Retinal pigment epithelial cell (primary cell): ENCODE data around the gene OTULIN.
A peak's percentile ranks its signal among the peaks of the same experiment; 100 is the strongest.

ENCODE experiments used
- DNase-seq: peaks from one replicate; pipeline ENCODE4 v3.0.0-alpha.2; 2010; ENCODE audit warnings: low read depth
- H3K4me3 ChIP-seq: 2 replicates; pipeline ENCODE4 v1.5.1; 2011; ENCODE audit warnings: mild to moderate bottlenecking, low read length, control low read depth, moderate library complexity
- TF ChIP-seq, protein P1 (sequence below): conservative IDR thresholded peaks from 2 replicates; pipeline ENCODE4 v1.5.1; 2011; ENCODE audit warnings: low read depth, low read length, control low read depth, inconsistent platforms

OTULIN gene

DNA sequence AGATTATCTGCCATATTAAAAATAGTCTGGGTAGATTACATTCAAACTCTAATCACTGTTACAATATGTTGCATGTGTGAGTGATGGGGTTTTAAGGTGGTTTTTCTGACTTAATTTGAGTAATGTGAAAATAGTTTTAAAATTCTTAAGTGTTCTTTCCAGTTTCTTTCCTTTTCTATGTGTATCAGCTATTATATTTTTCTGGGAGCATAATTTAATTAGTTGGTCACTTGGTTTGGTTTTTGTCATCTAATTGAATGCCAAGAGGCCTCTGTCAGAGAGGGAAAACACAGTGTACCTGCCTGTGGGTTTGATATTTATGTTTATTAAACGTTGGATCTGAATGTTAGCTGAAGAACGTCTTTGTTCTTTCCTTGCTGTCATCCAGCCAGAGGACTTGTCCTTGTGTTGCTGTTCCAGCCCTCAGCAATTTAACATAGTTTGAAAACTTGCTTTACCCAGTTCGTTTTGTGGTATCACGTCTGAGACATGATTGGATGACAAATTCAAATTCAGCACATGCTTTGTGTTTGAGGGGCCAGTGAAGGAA, 19.5 kb downstream of the OTULIN start:
- no peak overlapping the region for H3K4me3 ChIP-seq
- TF ChIP-seq, protein P1, sequence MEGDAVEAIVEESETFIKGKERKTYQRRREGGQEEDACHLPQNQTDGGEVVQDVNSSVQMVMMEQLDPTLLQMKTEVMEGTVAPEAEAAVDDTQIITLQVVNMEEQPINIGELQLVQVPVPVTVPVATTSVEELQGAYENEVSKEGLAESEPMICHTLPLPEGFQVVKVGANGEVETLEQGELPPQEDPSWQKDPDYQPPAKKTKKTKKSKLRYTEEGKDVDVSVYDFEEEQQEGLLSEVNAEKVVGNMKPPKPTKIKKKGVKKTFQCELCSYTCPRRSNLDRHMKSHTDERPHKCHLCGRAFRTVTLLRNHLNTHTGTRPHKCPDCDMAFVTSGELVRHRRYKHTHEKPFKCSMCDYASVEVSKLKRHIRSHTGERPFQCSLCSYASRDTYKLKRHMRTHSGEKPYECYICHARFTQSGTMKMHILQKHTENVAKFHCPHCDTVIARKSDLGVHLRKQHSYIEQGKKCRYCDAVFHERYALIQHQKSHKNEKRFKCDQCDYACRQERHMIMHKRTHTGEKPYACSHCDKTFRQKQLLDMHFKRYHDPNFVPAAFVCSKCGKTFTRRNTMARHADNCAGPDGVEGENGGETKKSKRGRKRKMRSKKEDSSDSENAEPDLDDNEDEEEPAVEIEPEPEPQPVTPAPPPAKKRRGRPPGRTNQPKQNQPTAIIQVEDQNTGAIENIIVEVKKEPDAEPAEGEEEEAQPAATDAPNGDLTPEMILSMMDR = no peak
- no peak for DNase-seq

DNA sequence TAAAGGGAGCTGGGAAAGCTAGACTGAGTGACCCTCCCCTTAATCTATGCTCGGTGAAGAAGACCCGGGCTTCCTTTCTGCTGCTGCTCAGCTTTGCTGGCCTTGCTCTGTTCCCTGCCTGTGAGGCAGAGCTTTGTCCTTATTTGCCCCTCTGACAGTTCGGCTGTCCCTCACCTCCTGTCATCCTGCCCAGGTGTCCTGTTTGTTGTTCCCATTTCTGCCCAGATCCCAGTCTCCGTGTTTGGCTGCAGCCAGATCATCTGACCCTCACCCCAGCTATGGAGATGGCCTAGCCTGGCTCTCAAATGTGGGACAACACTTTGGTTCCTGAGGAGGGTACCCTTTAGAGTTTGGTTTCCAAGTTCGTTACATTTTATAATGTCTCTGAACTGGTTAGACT, 20.2 kb downstream of the OTULIN start:
- no peak for DNase-seq
- H3K4me3 ChIP-seq = no peak overlapping the region
- TF ChIP-seq, protein P1 = no peak

DNA sequence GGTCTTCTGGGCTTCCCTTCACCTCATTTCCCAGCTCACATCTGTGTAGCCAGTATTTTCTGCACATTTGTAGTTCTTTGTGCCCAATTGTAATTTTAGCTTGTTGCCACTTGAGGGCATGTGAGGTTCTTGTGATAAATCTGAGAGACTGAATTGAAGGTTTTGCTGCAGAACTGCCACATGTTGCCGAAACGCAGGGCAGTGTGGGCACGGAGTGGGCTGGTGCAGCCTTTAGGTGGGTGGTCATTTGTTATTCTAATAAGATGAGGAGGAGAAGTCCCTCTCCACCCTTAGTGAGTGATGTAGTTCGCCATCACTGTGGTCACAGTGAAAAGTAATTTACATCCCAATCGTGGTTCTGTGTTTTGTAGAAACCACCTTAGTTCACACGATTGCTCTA, 21.2 kb downstream of the OTULIN start:
- no peak overlapping the region for H3K4me3 ChIP-seq
- no peak for DNase-seq
- TF ChIP-seq, protein P1 = peak; percentile 76

DNA sequence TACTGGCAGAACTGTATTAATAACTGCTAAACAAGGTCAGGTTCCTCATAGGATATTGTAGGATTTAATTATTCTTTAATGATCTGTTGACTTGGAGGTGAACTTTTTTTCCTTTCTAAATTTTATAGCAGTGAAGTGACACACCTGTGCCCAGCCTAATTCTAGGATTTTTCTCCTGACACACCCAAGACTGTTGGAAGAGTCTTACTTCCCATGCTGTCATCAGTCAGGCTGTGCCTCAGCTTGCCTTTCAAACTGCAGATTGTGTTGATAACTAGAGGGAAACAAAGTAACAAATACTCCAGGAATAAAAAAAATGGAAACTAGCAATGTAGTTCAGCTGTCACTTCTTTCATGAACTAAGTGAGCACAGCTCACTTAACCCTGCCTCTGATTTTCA, 22.0 kb downstream of the OTULIN start:
- no peak overlapping the region for H3K4me3 ChIP-seq

DNA sequence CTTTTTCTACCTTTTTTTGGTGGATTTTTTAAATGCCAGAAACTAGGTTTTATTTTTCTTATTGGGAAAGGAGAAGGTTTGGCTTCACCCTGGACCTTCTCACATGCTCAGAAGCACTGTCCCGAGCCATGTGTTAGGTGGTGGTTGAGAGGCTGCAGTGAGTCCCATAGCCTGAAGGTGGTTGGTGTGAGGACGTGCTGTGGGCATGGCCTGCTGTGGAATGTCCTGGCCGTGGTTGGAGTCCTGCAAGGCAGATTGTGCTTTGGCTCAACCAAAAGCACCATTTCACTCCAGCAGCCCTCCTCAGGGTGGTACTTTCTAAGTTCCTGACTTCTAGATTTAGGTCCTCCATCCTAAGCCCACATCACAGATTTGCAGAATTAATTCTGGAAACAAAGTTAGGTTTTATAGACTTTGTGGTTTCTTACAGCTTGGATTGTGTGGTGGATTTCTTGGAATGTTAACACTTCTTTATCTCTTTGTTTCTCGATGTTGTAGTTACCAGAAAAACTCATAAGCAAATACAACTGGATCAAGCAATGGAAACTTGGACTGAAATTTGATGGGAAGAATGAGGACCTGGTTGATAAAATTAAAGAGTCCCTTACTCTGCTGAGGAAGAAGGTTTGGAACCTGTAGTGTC, 22.6 kb downstream of the OTULIN start:
- no peak for DNase-seq
- H3K4me3 ChIP-seq = no peak overlapping the region
- TF ChIP-seq, protein P1 = no peak

More for the DNA sequence above, 22.0 kb downstream of the OTULIN start:
- no peak for DNase-seq
- TF ChIP-seq, protein P1 = no peak

DNA sequence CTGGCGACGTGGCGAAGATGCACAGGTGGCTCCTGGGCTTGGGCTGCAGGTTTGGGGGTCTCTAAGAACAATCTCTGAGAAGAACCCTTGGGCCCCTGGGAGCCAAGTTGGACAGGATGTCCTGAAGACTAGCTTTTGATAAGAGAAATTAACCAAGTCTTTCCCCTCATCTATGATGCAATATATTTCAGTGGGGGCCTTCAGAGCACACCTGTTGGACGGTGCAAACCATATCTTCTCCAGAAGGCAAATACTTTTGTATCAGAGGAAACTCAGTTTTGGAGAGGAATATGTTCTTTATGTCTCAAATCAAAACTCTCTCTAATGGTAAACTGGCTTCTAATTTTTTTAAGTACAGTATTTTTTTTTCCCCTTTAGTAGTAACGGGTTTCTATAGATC, 28.6 kb downstream of the OTULIN start:
- H3K4me3 ChIP-seq = no peak overlapping the region
- DNase-seq = no peak
- TF ChIP-seq, protein P1 = no peak

DNA sequence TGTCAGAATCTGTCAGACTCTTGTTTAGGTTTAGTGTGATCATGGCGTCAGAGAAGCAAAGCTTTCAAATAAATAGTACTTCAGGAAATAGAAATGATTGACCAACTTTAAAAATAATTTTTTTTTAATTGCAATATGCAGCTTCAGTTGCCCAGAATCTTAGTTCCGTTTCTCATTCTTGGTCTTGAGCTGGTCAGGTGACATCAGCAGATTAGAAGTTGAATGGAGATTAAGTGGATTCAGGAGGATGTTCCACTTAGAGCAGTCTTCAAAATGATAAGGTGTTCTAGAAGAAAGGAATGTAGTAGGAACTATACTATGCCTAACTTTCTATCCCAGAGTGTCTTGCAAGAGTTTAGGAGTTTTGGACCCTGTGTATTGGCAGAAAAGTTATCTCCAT, 30.6 kb downstream of the OTULIN start:
- TF ChIP-seq, protein P1 = no peak
- H3K4me3 ChIP-seq = no peak overlapping the region

More for the DNA sequence above, 30.6 kb downstream of the OTULIN start:
- no peak for DNase-seq
